ENCODE results near the gene TAAR9.
"Not testable (repeated sequence)": the region's sequence is repeated elsewhere in the genome, so short reads cannot be mapped to it uniquely, and the experiment has no call there.

Gene TAAR9

GRCh38 chr6:132548746-132549463, 10.8 kb downstream of the TAAR9 start:
- Mint-ChIP-seq H3K4me3 (no peak overlapping the region), H3K27me3 (peaks cover 10% of the 10 kb centered on the region), H3K4me1 (no peaks in the 10 kb centered on the region), H3K27ac (no peak overlapping the region), H3K9me3 (no peaks in the 10 kb centered on the region), H3K36me3 (no peaks in the 10 kb centered on the region)

GRCh38 chr6:132551214-132551613, 13.1 kb downstream of the TAAR9 start:
- Mint-ChIP-seq H3K27ac (no peak overlapping the region), H3K4me3 (no peak overlapping the region), H3K27me3 (peaks cover 14% of the 10 kb centered on the region), H3K9me3 (no peaks in the 10 kb centered on the region), H3K36me3 (no peaks in the 10 kb centered on the region), H3K4me1 (no peaks in the 10 kb centered on the region)

- no peak within 1 kb of the TSS for H3K4me3 Mint-ChIP-seq
- peaks cover 13% of the 10 kb centered on the region for H3K27me3 Mint-ChIP-seq
- no peaks in the 10 kb centered on the region for H3K4me1 Mint-ChIP-seq
- no peaks in the 10 kb centered on the region for H3K9me3 Mint-ChIP-seq
- no peak within 1 kb of the TSS for H3K27ac Mint-ChIP-seq
- H3K36me3 Mint-ChIP-seq = no peaks in the 10 kb centered on the region
Observed at GRCh38 chr6:132552372-132552771, 14.3 kb downstream of the TAAR9 start, which contains the start of gene TAAR8. TAAR8 (plus strand) TSS chr6:132552672; CDS start chr6:132552693, 21 bp downstream.

GRCh38 chr6:132560087-132560486, 22.0 kb downstream of the TAAR9 start:
- H3K4me3 Mint-ChIP-seq, H3K4me1 Mint-ChIP-seq, H3K9me3 Mint-ChIP-seq: not testable (repeated sequence)

DNA sequence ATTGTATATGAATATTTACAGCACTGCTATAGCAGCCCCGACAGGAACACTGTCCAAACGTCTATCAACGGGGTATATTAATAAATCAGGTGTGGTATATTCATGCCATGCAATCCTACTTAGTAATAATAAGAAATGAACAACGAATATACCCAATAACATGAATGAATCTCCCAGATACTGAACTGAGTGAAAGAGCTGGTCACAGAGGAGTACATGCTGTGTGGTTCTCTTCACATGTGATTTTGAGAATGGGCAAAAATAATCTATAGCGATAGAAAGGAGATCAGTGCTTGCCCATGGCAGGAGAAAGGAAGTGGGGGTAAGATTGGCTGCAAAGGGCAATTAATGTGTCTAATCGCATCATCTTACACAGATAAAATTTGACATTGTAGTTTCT, 28.3 kb downstream of the TAAR9 start:
- no peaks in the 10 kb centered on the region for H3K9me3 Mint-ChIP-seq
- H3K36me3 Mint-ChIP-seq = no peaks in the 10 kb centered on the region
- H3K4me3 Mint-ChIP-seq = no peak overlapping the region
- no peak overlapping the region for H3K27ac Mint-ChIP-seq
- H3K27me3 Mint-ChIP-seq = peaks cover 16% of the 10 kb centered on the region
- no peaks in the 10 kb centered on the region for H3K4me1 Mint-ChIP-seq

More at GRCh38 chr6:132560087-132560486, 22.0 kb downstream of the TAAR9 start:
- H3K36me3 Mint-ChIP-seq, H3K27ac Mint-ChIP-seq: not testable (repeated sequence)
- H3K27me3 Mint-ChIP-seq = peaks cover 14% of the 10 kb centered on the region

DNA sequence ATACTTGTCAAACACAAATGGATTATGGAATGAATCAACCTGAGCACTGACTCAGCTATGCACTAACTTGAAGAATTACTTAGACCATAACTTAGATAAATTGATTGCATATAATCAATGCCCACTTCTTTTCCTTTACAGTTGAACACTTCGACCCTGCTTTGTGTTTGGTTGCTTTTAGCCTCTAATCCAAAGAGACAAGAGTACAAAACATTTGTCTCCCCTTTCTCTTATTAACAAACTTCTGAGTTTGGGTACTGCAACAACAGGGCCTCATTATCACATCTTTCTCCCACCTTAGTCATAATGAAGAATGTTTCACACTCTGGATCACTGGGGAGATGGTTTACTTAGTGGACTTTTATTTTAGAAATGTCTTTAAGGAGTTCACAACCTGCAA, 29.5 kb downstream of the TAAR9 start:
- no peaks in the 10 kb centered on the region for H3K9me3 Mint-ChIP-seq
- H3K4me3 Mint-ChIP-seq = no peak overlapping the region
- H3K27ac Mint-ChIP-seq = no peak overlapping the region
- no peaks in the 10 kb centered on the region for H3K4me1 Mint-ChIP-seq
- H3K27me3 Mint-ChIP-seq = peaks cover 17% of the 10 kb centered on the region
- no peaks in the 10 kb centered on the region for H3K36me3 Mint-ChIP-seq

GRCh38 chr6:132568611-132569010, 30.5 kb downstream of the TAAR9 start:
- Mint-ChIP-seq H3K4me1 (no peaks in the 10 kb centered on the region), H3K4me3 (no peak overlapping the region), H3K9me3 (no peaks in the 10 kb centered on the region), H3K36me3 (no peaks in the 10 kb centered on the region), H3K27me3 (peaks cover 17% of the 10 kb centered on the region), H3K27ac (no peak overlapping the region)

- Mint-ChIP-seq H3K9me3 (no peaks in the 10 kb centered on the region), H3K36me3 (no peaks in the 10 kb centered on the region), H3K27ac (no peak overlapping the region), H3K27me3 (peaks cover 19% of the 10 kb centered on the region), H3K4me1 (no peaks in the 10 kb centered on the region), H3K4me3 (no peak overlapping the region)
Observed at GRCh38 chr6:132569170-132569569, 31.1 kb downstream of the TAAR9 start.

- H3K4me3 Mint-ChIP-seq = no peak within 1 kb of the TSS
- H3K4me1 Mint-ChIP-seq = no peaks in the 10 kb centered on the region
- H3K36me3 Mint-ChIP-seq = no peaks in the 10 kb centered on the region
- peaks cover 16% of the 10 kb centered on the region for H3K27me3 Mint-ChIP-seq
- H3K9me3 Mint-ChIP-seq = no peaks in the 10 kb centered on the region
- H3K27ac Mint-ChIP-seq = no peak within 1 kb of the TSS
Observed at GRCh38 chr6:132570221-132570777, 32.2 kb downstream of the TAAR9 start, which contains the start of gene TAAR6. TAAR6 (plus strand) TSS chr6:132570322; CDS start chr6:132570322, 0 bp downstream.

DNA sequence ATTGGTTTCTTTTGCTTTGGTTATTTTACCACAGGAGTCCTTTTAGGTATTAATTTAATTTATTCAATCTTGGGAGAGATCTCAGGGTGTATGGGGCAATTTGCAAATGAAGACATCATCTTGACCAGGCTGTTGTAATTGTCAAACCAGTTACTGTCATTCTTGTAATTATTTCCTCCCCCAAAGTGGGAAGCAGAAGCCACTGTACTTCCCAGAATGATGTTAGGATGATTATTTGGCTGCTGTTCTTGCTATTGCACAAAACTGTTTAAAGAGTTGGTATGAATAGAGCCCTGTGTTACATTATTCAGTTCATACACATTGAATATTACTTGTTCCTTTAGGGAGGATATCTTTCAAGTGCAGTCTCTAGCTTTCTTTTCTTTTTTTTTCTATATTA, 33.7 kb downstream of the TAAR9 start:
- H3K9me3 Mint-ChIP-seq = no peaks in the 10 kb centered on the region
- no peaks in the 10 kb centered on the region for H3K36me3 Mint-ChIP-seq
- no peaks in the 10 kb centered on the region for H3K4me1 Mint-ChIP-seq
- no peak overlapping the region for H3K4me3 Mint-ChIP-seq
- no peak overlapping the region for H3K27ac Mint-ChIP-seq
- H3K27me3 Mint-ChIP-seq = peaks cover 15% of the 10 kb centered on the region

- H3K4me3 Mint-ChIP-seq = no peak overlapping the region
- H3K36me3 Mint-ChIP-seq = no peaks in the 10 kb centered on the region
- no peak overlapping the region for H3K27ac Mint-ChIP-seq
- no peaks in the 10 kb centered on the region for H3K4me1 Mint-ChIP-seq
- peaks cover 19% of the 10 kb centered on the region for H3K27me3 Mint-ChIP-seq
- H3K9me3 Mint-ChIP-seq = no peaks in the 10 kb centered on the region
Observed at GRCh38 chr6:132584698-132585097, 46.6 kb downstream of the TAAR9 start.

DNA sequence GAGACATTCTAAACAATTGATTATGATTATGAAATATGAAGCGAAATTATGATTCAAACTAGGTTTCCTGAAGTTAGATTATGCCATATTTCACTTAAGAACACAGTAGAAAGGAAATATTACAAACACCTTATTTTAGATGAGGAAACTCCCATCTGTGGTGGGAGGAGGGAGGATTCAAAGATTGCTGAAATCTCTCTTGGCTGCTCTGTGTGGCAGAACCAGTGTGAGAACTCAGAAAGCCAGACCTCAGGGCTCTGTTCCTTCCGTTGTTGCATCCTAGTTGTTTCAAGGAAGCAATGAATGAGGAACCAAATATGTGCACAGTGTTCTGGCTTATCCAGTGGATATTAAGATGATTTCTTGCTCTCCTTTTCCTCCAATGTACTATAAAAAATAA, 49.3 kb downstream of the TAAR9 start:
- Mint-ChIP-seq H3K27ac (no peak overlapping the region), H3K36me3 (no peaks in the 10 kb centered on the region), H3K4me3 (no peak overlapping the region), H3K9me3 (no peaks in the 10 kb centered on the region), H3K4me1 (no peaks in the 10 kb centered on the region), H3K27me3 (peaks cover 20% of the 10 kb centered on the region)

Data from activated naive CD4-positive, alpha-beta T cell treated with anti-CD3 and anti-CD28 coated beads, Interleukin-2, amount 50 U/mL, for 24 hours (primary cell).